Epithelial cell of proximal tubule (primary cell): ENCODE results near the gene CKB. TPM values are rescaled to one million over a fixed set of nuclear protein-coding genes. Genes with fewer than 3 reads are reported as not detected.

Experiments
- DNase-seq: peaks from one replicate; pipeline ENCODE4 v3.0.0-alpha.2; 2011; ENCODE audit warnings: low read depth
- H3K4me3 ChIP-seq: 2 replicates; pipeline ENCODE4 v1.5.1; 2011; ENCODE audit warnings: low read depth, mild to moderate bottlenecking, low read length
- total RNA-seq: library from RNA; depleted of rRNA; stranded (reverse); fragments of >200 nt; gene quantifications from 2 replicates; pipeline ENCODE4 v1.2.3, GENCODE V29; 2015
- TF ChIP-seq, protein P1 (sequence below): conservative IDR thresholded peaks from 2 replicates; pipeline ENCODE4 v1.5.1; 2012; ENCODE audit warnings: low read depth, mild to moderate bottlenecking, low read length

The CKB gene
- total RNA-seq, 1 donor from 2014 or later: 789 TPM

DNA sequence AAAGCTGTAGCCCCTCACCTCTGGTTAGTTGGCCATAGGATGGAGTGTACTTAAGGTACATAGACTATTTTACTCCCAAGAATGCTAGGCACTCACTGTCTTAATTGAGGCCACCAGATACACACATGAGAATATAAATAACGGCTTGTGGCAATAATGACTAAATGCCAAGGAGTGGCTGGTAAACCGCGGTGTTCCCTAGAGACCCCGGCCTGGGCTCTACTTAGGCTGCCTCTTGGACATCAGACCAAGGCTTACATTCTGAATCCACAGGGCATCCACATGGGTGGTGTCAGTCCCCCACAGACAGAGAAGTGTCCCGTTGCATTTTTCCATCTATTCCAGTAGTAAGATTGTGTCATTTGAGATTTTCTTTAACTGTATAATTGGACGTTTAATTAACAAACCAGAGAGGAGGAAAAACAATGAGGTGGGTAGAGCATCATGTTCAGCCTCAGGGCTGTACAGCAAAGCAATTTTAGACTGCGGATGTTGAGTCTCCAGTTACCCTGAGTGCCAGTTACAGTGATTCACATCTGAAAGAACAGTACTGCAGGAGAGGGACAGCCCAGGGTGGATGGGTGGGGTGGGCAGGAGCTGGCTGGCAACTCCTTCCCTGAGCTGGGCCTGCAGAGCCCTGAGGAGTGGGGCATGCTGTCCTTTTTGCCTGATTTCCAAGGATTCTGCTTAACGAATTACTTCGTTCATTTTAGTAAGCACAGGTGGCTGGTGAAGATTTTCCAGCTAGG, 20.5 kb downstream of the CKB start:
- no peak for DNase-seq
- TF ChIP-seq, protein P1, sequence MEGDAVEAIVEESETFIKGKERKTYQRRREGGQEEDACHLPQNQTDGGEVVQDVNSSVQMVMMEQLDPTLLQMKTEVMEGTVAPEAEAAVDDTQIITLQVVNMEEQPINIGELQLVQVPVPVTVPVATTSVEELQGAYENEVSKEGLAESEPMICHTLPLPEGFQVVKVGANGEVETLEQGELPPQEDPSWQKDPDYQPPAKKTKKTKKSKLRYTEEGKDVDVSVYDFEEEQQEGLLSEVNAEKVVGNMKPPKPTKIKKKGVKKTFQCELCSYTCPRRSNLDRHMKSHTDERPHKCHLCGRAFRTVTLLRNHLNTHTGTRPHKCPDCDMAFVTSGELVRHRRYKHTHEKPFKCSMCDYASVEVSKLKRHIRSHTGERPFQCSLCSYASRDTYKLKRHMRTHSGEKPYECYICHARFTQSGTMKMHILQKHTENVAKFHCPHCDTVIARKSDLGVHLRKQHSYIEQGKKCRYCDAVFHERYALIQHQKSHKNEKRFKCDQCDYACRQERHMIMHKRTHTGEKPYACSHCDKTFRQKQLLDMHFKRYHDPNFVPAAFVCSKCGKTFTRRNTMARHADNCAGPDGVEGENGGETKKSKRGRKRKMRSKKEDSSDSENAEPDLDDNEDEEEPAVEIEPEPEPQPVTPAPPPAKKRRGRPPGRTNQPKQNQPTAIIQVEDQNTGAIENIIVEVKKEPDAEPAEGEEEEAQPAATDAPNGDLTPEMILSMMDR: no peak
- no peak overlapping the region for H3K4me3 ChIP-seq

DNA sequence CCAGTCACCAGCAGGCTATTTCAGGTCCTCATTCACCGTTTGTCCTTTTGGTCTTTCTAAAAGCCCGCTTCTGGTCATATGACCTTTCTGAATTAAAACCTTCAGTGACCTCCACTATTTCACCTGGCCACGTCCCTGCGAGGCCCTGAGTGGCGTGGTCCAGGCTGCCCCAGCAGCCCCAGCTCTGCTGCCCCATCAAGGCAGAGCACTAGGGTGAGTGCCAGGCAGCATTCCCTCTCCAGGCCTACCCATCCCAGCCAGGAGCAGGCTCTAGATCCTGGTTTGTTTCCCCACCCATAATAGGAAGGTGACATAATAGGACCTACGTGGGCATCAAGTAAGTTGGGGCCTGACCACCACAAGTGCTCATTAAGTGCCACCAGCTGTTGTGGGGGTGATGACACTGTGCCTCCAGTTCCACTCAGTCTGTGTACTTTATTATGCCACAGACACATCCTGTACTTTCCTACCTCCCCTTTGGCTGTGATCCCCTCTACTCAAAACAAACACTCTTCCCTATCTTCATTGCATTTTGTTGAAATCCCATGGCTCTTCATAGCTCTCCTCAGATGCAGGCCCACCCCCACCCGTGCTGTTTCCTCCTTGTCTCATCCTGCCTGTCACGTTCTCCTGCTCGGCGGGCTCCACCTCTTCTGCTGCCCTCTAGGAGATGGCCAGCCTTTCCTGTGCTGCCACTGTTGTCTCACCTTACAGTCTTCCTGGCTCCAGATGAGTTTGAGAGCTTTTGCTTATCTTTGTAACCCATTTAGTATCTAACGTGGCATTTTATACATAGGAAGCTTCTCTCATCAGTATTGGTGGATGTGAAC, 21.4 kb downstream of the CKB start:
- no peak for DNase-seq
- no peak overlapping the region for H3K4me3 ChIP-seq
- TF ChIP-seq, protein P1: no peak

DNA sequence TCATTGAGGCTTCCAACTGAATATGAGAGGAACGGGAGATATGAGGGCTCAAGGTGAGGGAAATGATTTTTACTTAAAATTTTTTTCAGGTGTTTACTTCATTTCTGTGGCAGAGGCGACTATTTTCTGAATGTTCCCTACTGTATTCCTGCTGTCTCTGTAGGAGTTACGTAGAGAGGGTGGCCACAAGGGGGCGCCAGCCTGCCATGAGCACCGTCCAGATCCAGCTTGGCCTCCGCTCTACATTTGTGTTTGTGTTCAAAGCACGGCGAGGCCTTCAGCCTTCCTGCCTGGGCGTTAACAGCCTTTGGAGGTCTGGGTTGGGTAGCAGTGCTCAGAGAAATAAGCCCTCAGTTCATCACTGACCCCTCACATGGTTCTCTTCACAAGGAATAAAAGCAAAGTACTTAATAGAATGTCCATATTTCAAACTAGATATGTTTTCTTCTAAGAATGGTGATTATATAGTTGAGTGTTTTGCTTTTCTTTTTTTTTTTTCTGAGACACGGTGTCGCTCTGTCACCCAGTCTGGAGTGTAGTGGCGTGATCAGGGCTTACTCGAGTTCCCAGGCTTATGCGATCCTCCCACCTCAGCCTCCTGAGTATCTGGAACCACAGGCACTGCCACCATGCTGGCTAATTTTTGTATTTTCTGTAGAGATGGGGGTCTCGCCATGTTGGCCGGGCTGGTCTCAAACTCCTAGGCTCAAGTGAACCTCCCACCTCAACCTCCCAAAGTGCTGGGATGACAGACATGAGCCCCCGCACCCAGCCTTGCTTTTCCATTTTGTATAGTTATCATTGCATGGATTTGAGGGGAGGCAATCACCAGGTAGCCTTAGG, 22.3 kb downstream of the CKB start:
- H3K4me3 ChIP-seq: no peak overlapping the region
- DNase-seq: no peak
- TF ChIP-seq, protein P1: peak; percentile 97

DNA sequence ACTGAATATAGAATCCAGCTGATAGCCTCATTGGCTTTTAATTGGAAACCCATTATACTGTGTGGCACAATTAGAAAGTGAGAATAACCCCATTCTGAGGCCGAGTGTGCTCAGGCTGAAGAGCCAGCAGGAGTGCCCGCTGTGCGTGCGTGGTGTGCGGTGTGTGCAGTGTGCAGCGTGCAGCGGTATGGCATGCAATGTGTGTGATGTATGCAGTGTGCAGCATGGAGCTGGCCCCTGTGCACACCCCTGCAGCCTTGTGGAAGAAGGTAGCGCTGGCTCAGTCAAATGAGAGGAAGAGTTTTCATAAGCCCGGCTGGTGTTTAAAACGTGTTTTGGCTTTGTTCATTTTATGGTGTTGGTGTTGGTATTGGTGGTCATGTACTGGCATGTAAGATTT, 22.9 kb downstream of the CKB start:
- TF ChIP-seq, protein P1: no peak
- H3K4me3 ChIP-seq: no peak overlapping the region
- no peak for DNase-seq

DNA sequence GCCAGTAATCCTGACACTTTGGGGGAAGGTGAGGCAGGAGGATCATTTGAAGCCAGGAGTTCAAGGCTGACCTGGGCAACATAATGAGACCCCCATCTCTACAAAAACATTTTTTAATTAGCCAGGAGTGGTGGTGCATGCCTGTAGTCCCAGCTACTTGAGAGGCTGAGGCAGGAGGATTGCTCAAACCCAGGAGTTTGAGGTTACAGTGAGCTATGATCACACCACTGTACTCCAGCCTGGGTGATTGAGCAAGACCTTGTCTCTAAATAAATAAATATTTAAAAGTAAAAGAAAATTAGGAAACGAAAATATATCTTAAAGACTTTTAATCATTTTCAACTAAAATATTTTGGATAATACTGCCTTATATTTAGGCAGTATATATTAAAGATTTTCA, 25.9 kb downstream of the CKB start:
- TF ChIP-seq, protein P1: no peak
- DNase-seq: no peak
- no peak overlapping the region for H3K4me3 ChIP-seq

DNA sequence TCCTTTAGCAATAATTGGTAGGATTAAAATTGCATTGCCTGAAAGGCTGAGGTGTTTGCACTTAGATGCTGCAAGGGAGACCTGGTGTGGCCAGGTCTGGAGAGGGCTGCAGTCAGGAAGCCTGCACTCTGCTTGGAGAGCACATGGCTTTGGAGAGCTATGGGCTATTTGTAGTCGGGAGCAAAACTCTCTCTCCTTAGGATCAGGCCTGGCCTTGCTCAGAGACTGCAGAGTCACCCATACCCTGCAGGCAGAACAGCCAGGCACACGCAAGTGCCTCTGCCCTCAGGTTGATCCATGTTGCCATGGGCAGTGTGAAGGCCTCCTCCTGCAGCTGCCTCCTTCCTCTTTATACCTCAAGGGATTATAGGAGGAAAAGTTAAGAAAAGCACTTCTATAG, 26.8 kb downstream of the CKB start:
- TF ChIP-seq, protein P1: no peak

More for the DNA sequence above, 26.8 kb downstream of the CKB start:
- no peak overlapping the region for H3K4me3 ChIP-seq
- DNase-seq: no peak
